ENCODE data around the gene RHOXF2. TPM values are rescaled to one million over a fixed set of nuclear protein-coding genes. Genes with fewer than 3 reads are reported as not detected.
"Not testable (repeated sequence)": the region's sequence is repeated elsewhere in the genome, so short reads cannot be mapped to it uniquely, and the experiment has no call there.

Gene RHOXF2
- total RNA-seq, 2 donors from 2014 or later, result not detected

- DNase-seq (ENCODE audit: low spot score); intact Hi-C loops (cut with DNase I): not testable (repeated sequence)
Measured at GRCh38 chrX:120195786-120196185, 37.4 kb downstream of the RHOXF2 start.

GRCh38 chrX:120196626-120197283 lies 38.3 kb downstream of the RHOXF2 start:
- DNase-seq (ENCODE audit: low spot score); intact Hi-C loops (cut with DNase I): not testable (repeated sequence)

- intact Hi-C loops (cut with DNase I), result no loop called here
- no peak for DNase-seq (ENCODE audit: low spot score)
Measured at GRCh38 chrX:120200851-120201250, 42.4 kb downstream of the RHOXF2 start.

- intact Hi-C loops (cut with DNase I), result no loop called here
- no peak for DNase-seq (ENCODE audit: low spot score)
Measured at GRCh38 chrX:120205816-120206753, 47.7 kb downstream of the RHOXF2 start.

GRCh38 chrX:120207009-120207605 lies 48.7 kb downstream of the RHOXF2 start:
- DNase-seq (ENCODE audit: low spot score), result no peak
- intact Hi-C loops (cut with DNase I), result no loop called here

GRCh38 chrX:120213438-120214265 lies 55.2 kb downstream of the RHOXF2 start:
- no peak for DNase-seq (ENCODE audit: low spot score)
- intact Hi-C loops (cut with DNase I), result no loop called here

Other genes starting within 250 kb of the RHOXF2 start
- gene NKAP, start 214.9 kb upstream of the RHOXF2 start, total RNA-seq, result 1 to 10 TPM; 5.9 to 8.4 TPM
- not detected for gene RHOXF2B, start 80.9 kb upstream of the RHOXF2 start, total RNA-seq
- gene RHOXF1, start 42.7 kb upstream of the RHOXF2 start, total RNA-seq, result not detected
- gene ZBTB33, start 92.2 kb downstream of the RHOXF2 start, total RNA-seq, result 1 to 10 TPM; 7.4 to 7.8 TPM
- gene TMEM255A, start 152.8 kb downstream of the RHOXF2 start, total RNA-seq, result 1 to 10 TPM; 1.6 to 6.3 TPM
- gene ATP1B4, start 203.5 kb downstream of the RHOXF2 start, total RNA-seq, result not detected